C4-2B (cell line): Measurements from ENCODE around the gene KRT33B.

Source experiments
- ZFX ChIP-seq: fragments of 450-650 bp; IDR thresholded peaks from 2 replicates; pipeline ENCODE4 v1.6.1; 2017
- TF ChIP-seq, protein P1 (sequence below): fragments of 450-650 bp; conservative IDR thresholded peaks from 2 replicates; pipeline ENCODE4 v1.5.1; 2017; ENCODE audit warnings: mild to moderate bottlenecking

DNA sequence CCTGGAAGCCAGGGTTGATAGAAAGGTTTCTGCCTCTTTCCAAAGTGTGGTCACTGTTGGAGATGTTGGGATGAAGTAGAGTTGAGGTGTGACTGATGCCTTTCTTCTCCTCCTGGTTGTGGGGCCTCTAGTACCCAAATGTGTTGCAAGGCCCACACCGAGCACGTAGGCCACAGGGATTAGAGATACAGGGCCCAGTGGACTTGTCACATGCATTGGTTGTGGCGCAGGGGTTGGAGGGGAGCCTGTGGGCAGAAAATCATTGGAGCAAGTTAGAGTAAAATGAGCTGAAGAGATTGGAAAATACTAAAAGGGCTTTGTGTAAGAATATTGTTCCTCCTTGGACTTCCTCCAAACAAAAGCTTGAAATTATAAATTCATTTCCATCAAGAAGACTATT is 23.6 kb downstream of the KRT33B start:
- TF ChIP-seq, protein P1, sequence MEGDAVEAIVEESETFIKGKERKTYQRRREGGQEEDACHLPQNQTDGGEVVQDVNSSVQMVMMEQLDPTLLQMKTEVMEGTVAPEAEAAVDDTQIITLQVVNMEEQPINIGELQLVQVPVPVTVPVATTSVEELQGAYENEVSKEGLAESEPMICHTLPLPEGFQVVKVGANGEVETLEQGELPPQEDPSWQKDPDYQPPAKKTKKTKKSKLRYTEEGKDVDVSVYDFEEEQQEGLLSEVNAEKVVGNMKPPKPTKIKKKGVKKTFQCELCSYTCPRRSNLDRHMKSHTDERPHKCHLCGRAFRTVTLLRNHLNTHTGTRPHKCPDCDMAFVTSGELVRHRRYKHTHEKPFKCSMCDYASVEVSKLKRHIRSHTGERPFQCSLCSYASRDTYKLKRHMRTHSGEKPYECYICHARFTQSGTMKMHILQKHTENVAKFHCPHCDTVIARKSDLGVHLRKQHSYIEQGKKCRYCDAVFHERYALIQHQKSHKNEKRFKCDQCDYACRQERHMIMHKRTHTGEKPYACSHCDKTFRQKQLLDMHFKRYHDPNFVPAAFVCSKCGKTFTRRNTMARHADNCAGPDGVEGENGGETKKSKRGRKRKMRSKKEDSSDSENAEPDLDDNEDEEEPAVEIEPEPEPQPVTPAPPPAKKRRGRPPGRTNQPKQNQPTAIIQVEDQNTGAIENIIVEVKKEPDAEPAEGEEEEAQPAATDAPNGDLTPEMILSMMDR: no peak
- no peak for TF ChIP-seq ZFX
